Activated naive CD4-positive, alpha-beta T cell treated with anti-CD3 and anti-CD28 coated beads, Interleukin-2, amount 50 U/mL, for 16 hours (primary cell): ENCODE data around the gene MRPL2.

ENCODE experiments used
- DNase-seq: peaks from one replicate; pipeline ENCODE4 v3.0.0-alpha.2; 2020

The MRPL2 gene

DNA sequence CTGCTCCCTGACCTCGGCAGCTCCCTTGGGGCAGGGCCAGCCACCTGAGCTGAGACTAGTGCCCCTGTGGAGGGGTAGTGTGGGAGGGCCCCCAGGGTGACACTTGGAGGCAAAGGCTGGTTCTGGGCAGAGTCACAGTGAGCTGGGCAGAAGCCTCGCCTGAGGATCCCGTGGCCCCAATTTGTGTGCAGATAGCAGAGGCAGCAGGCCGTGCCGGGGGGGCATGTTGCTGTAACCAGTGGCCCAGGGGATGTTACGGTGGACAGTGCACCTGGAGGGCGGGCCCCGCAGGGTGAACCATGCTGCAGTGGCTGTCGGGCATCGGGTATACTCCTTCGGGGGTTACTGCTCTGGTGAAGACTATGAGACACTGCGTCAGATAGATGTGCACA is 42.3 kb downstream of the MRPL2 start:
- no peak for DNase-seq

GRCh38 chr6:43016176-43016942 is 42.9 kb downstream of the MRPL2 start:
- no peak for DNase-seq

DNA sequence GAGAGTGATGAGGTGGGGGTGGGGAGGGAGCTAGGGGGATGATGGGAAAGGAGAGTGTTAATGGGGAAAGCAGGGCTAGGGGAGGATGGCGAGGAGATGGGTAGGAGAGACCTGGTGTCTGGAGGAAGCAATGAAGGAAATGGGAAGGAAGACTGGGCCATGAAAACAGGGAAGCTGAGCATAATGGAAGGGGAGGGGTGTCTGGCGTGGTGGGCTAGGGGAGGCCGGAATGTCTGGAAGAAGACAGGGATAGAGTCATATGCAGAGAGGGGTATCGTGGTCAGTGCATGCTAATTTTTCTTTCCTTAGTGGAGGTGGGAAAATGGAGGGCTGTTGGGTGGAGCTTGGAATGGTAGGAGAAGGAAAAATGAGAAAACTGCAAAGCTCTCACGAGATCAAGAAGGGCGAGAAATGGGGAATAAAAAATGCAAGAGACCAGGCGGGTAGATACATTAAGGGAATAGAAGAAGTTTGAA is 44.8 kb downstream of the MRPL2 start:
- no peak for DNase-seq

GRCh38 chr6:43013843-43014433 is 45.3 kb downstream of the MRPL2 start, which contains the start of the genes KLHDC3 and MEA1:
Gene KLHDC3 (plus strand): TSS chr6:43014249. CDS start chr6:43017193, 2,944 bp downstream.
Gene MEA1 (minus strand): TSS chr6:43013946. CDS start chr6:43013813, 133 bp downstream.
- DNase-seq = peak; percentile 99

GRCh38 chr6:43013097-43013842 is 46.0 kb downstream of the MRPL2 start:
- DNase-seq = no peak

DNA sequence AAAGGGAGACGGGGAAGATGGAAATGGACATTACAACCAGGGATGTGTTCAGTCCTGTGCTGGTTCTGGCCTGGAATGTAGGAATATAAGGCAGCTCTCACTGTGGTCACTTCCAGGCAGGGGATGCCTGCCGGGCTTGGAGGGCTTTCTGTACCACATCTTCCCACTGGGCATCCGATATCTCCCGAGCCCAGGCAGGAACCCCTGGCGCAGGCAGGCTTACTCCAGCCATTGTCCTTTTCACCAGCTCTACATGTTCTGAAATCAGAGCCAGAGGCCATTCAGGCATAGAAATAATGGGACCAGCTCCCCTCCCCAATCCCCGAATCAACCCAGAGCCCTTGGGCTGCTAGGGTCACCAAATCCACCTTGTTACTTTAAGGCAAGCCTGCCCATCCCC is 46.9 kb downstream of the MRPL2 start:
- DNase-seq = no peak

DNA sequence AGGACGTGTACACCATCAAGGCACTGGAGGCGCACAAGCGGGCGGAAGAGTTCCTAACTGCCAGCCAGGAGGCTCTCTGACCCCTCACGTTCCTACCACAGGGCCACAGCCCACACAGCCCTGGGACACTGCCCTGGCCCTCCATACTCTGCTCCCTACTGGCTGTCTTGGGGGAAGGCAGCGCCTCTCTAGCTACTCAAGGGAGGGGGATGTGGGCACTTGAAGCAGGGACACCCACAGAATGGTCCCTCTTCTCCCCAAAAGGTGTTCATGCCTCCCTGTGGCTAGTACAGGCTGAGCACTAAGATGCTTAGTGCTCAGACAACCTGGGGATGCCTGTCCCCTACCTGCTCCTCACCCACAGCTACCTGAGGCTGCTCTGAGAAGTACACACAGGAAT is 48.0 kb downstream of the MRPL2 start:
- DNase-seq = no peak

DNA sequence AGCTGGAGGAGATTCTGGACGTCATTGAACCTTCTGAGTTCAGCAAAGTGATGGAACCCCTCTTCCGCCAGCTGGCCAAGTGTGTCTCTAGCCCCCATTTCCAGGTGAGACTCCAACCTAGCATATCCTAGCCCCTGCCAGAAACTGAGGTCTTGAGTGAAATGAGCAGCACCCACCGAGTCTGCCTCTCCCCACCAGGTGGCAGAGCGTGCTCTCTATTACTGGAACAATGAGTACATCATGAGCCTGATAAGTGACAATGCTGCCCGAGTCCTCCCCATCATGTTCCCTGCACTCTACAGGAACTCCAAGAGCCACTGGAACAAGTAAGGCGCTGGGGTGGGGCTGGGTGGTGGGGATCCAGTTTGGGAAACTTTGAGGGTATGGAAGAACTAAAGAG is 50.1 kb downstream of the MRPL2 start:
- DNase-seq = peak; percentile 49

- DNase-seq = no peak
These were observed 52.1 kb downstream of the MRPL2 start for GRCh38 chr6:43007126-43007525.

GRCh38 chr6:43006251-43006650 is 53.0 kb downstream of the MRPL2 start:
- no peak for DNase-seq

- DNase-seq = no peak
These were observed 53.4 kb downstream of the MRPL2 start for GRCh38 chr6:43005844-43006243.
